ENCODE results near the gene MRPS7.
"Not testable (repeated sequence)": the region's sequence is repeated elsewhere in the genome, so short reads cannot be mapped to it uniquely, and the experiment has no call there.

MRPS7 gene

DNA sequence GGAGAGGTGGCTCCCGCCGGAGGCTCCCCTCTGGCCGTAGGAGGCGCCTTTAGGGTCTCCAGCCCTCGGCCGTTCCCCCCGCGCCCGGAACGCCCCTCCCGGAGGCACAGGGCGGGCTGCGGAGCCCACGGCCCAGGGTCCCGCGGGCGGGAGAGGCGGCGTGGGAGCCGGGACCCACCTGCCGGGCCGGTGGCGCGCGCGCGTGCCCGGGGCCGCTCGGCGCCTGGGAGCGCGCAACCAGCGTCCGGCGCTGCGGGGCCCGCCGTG, 9.2 kb downstream of the MRPS7 start, which contains the start of gene MIF4GD:
Gene MIF4GD (minus strand): TSS at position 266 of the 267 bp plus-strand sequence. CDS start 1,036 bp downstream, outside the sequence.
- DNase-seq (ENCODE audit: low read depth in 2 of 2, low spot score in 1 of 2), result no peak

DNA sequence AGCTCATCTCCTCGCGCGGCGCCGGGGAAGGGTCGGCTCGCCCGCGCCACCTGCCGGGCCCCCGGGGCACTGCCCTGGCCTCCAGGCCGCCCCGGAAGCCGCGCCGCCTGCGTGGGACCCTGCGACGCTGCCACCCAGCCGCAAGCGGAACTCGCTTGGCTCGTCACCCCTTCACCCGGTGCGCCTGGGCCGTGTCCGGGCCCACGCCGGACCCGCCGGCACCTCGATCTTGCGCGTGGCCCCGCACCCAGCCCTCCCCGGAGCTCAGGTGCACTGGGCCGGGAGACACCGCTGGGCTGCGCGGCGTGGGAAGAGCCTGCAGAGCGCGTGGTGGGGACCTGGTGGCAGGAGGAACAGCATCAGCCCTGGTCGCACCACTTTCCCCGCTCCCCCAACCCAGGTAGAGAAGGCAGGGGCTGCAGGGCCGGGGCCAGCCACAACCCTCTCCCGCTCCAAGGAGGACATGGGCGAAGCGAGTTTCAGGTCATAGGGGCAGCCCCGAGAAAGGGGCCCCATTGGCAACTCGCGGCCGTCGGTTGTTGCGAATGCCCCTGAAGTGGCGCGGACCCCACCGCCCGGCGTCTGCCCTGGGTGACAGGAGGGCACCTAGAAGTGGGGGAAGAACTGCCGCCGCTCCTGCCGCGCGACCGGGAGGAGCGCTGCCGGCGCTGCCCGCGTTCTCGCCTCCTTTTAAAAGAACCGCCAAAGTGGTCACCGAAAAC, 9.7 kb downstream of the MRPS7 start:
- DNase-seq (ENCODE audit: low read depth in 2 of 2, low spot score in 1 of 2), result peak; percentile 58 to 76

DNA sequence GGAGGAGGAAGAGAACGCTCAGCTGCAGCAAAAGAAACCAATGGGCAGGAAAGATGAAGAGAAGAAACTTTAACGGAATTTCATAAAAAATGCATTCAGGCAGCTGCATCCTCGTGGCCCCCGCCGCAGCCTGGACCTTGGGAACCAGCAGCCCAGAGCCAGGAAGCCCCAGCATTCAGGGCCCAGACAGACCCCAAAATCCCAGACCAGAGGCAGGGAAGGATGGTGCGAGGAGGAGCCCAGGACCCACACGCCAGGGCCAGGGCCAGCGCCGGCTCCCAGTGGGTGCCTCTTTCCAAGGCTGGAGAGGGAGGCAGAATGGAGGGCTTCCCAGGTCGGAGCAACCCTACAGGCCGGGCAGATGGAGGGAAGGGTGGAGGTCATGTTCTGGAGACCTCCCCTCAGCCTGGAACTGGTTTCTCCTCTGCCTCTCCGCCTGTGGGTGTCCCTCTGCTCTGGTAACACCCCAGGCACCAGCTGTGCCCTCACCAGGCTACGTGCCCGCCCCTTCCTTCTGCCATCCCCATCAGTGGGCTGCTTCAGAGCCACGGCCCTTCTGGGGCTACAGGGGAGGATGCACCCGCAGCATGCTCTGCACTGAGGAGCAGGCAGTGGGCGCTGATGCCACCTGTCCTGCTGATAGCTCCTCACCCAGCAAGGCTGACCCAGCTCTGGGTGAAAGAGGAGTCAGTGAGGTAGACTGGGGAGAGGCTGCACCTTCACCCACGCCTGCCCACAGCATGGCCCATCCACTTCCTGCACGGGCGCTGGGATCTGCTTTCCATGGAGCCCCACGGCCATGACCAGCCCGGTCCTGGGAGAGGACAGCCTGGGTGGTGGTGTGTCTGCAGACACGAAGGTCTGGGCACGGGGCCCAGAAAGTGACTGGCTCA, 10.5 kb downstream of the MRPS7 start:
- DNase-seq (ENCODE audit: low read depth in 2 of 2, low spot score in 1 of 2), result no peak

DNA sequence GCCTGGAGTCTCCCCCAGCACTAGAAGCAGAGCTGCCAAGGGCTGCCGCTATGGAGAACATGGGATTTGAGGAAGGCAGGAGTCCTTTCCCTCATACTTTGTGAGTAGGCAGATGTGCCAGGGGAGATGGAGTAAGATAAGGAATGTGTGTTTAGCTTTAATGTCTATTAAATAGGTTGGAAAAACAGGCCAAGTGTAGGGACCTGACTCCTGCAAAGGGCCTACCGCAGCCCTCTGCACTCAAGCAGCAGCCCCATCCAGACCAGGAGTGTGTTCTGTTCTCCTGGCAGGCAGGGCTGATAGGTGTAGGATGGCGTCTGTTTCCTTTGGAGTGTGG, 11.1 kb downstream of the MRPS7 start:
- DNase-seq (ENCODE audit: low read depth in 2 of 2, low spot score in 1 of 2), result no peak

DNA sequence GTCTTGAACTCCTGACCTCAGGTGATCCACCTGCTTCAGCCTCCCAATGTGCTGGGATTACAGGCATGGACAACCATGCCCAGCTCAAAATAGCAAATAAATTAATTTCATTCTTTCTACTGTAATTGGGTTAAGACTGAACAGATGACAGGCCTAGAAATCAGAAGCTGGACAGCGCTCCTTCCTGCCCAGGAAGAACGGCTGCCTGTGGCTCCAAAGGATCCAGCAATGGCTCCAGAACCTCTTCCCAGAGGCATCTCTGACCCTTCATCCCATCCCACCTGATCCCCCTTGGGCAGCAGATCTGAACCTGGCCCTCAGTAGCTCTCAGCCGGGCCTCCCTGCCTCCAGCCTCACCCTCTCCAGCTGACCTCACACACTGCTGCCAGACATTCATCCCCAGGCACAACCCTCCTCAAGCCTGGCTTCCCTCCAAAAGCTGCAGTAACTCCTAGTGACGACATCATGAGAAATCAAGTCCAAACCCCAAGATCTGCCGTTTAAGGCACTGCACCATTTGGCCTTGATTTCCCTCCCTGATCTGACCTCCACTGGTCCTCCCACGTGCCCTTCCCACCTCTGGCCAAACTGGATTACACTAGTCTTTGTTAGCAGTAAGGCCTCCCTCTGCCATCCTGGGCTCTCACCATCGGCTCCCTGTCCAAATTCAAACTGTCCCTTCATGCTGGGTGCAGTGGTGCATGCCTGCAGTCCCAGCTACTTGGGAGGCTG, 12.5 kb downstream of the MRPS7 start:
- no peak for DNase-seq (ENCODE audit: low read depth in 2 of 2, low spot score in 1 of 2)

DNA sequence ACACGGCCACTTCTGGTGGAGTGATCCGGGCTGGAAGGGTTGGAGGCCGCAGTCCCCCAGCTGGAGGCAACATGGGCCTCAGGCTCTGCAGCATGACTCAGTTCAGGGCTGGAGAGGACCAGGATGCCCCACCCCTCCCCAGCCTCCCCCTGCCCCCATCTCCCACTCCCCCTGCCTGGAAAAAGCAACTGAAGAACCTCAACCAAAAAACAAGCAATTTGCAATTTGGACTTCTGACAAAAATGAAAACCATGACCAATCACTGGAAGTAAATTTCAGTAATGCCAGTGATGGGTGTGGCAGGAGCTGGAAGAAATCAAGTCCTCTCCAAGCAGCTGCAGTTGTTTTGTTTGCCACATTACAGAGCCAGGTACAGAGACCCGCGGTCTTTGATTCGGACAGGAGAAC, 16.0 kb downstream of the MRPS7 start:
- DNase-seq (ENCODE audit: low read depth in 2 of 2, low spot score in 1 of 2), result no peak

DNA sequence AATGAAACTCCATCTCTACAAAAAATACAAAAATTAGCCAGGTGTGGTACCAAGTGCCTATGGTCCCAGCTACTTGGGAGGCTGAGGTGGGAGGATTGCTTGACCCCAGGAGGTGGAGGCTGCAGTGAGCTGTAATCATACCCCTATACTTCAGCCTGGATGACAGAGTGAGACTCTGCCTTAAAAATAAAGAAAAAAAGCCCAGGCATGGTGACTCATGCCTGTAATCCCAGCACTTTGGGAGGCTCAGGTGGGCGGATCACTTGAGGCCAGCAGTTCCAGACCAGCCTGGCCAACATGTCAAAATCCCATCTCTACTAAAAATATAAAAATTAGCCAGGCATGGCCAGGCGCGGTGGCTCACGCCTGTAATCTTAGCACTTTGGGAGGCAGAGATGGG, 18.5 kb downstream of the MRPS7 start:
- not testable (repeated sequence) for DNase-seq (ENCODE audit: low read depth in 2 of 2, low spot score in 1 of 2)

DNA sequence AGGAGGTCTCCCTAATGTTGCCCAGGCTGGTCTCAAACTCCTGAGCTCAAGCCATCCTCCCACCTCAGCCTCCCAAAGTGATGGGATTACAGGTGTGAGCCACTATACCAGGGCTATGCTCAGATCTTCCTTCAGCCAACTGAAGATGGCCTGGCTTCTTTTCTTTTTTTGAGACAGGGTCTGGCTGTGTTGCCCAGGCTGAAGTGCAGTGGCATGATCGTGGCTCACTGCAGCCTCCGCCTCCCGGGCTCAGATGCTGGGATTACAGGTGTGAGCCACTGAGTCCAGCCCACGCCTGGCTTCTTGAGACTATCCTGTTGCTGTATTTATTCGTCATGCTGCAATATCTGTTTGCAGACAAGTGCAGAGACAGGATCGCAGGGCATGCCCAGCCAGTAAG, 23.4 kb downstream of the MRPS7 start:
- DNase-seq (ENCODE audit: low read depth in 2 of 2, low spot score in 1 of 2), result no peak

DNA sequence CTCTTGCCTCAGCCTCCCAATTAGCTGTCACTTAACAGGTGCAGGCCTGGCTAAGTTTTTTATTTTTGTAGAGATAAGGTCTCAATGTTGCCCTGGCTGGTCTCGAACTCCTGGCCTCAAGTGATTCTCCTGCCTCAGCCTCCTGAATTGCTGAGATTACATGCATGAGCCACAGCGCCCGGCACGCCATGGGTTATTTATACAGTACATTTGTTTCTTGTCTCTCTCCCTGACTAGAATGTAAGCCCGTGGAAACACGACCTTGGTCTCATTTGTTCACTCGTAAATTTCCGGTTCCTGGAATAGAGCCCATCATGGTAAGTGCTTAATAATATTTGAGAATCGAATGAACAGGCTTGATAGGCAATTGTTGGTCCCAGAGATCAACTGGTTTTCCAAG, 25.5 kb downstream of the MRPS7 start:
- DNase-seq (ENCODE audit: low read depth in 2 of 2, low spot score in 1 of 2), result no peak

DNA sequence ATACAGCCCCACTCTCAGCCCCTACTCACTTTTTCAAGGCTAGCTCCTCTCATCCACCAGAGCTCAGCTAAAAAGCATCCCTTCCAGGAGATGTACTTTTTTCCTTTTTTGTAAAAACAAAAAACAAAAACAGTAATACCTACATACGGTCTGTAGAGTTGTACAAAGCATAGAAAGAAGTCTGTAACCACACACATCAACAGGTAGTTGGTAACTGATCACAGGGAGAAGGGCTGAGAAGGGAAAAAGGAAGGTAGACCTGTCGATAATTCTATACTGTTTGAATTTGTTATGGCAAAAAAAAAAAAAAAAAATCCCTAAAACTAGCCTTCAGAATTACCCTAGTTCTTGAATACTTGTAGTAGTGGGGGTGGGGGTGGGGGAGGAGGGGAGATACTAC, 26.7 kb downstream of the MRPS7 start:
- no peak for DNase-seq (ENCODE audit: low read depth in 2 of 2, low spot score in 1 of 2)

DNA sequence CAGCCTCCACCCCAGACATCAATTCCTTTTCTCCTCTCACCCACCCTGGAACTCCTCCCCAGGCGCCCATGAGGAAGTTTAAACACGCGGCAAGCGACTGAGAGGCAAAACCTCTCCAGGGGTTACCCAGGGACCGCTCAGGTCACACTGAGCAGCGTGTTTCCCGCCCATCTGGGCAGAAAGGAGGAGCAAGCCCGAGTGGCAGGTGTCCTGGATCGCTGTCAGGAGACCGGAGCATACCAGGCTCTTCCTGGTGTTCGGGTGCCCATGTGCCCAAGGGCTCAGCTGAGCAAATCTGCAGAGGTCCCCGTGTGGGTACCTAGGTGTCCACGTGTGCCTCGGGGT, 27.1 kb downstream of the MRPS7 start:
- peak in 1 of 2 donors; percentile 16 for DNase-seq (ENCODE audit: low read depth in 2 of 2, low spot score in 1 of 2)

DNA sequence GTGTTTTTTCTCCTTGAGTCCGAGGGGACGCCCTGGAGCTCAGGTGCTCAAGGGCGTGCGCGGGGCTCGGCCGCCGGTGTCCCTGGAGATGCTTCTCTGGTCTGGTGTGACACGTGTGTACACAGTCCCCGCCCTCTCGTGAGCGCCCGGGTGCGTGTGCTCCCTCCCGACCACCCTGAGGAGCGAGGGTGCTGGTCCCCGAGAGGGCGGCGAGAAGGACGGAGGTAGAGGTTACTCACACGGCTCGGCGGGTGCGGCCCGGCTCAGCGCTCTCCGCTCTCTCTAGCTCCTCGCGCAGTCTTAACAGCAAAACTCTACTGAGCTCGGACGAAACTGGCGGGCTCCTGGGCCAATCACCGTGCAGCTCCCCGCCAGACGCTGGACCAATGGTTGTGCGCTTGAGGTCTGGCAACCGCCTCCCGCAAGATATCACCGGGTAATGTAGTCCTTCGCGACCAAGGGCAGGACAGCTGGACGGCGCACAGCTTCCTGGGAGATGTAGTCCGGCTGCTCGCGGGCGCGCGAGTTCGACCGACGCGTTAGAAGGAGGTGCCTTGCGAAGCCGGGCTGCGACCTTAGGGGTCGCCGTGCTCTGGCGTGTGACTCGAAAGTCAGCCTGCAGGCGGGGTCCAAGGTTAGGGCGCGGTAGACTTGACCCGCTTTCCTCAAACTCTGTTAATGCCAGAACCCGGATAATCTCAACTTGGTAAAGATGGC, 27.6 kb downstream of the MRPS7 start, which contains the start of gene SLC25A19:
Gene SLC25A19 (minus strand): TSS at position 319 of the 717 bp plus-strand sequence. CDS start 2,669 bp downstream, outside the sequence.
- DNase-seq (ENCODE audit: low read depth in 2 of 2, low spot score in 1 of 2), result peak; percentile 92 to 95

DNA sequence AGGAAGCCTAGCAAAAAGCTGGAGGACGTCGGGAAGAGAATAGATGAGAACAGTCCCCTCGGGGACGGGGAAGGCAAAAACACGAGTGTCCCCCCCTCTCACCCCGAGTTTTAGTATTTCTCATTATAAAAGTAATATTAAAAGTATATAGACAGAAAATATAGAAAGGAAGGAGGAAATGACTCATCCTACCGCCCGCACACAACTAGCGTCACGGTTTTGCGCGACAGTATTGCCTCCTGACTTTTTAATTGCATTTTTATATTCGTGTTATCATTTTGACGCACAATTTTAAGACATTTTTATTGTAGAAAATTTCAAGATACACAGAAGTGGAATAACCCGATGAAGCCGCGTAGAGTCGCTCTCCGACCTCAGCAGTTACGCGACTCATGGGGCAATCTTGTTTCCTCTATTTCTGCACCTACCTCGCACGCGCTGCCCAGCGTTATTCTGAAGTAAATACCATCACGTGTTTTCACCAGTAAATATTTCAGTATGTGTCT, 28.2 kb downstream of the MRPS7 start:
- DNase-seq (ENCODE audit: low read depth in 2 of 2, low spot score in 1 of 2), result peak; percentile 43 to 48

DNA sequence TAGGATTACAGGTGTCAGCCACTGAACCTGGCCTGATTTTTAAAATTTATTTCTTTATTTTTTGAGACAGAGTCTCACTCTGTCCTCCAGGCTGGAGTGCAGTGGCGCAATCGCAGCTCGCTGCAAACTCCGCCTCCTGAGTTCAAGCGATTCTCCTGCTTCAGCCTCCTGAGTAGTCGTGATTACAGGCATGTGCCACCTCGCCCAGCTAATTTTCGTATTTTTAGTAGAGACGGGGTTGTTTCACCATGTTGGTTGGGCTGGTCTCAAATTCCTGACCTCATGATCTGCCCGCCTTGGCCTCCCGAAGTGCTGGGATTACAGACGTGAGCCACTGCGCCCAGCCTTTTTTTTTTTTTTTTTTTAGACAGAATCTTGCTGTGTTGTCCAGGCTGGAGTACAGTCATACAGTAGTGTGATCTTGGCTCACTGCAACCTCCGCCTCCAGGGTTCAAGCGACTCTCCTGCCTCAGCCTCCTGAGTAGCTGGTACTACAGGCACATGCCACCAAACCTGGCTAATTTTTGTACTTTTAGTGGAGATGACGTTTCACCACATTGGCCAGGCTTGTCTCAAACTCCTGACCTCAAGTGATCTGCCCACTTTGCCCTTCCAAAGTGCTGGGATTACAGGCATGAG, 31.2 kb downstream of the MRPS7 start:
- not testable (repeated sequence) for DNase-seq (ENCODE audit: low read depth in 2 of 2, low spot score in 1 of 2)

DNA sequence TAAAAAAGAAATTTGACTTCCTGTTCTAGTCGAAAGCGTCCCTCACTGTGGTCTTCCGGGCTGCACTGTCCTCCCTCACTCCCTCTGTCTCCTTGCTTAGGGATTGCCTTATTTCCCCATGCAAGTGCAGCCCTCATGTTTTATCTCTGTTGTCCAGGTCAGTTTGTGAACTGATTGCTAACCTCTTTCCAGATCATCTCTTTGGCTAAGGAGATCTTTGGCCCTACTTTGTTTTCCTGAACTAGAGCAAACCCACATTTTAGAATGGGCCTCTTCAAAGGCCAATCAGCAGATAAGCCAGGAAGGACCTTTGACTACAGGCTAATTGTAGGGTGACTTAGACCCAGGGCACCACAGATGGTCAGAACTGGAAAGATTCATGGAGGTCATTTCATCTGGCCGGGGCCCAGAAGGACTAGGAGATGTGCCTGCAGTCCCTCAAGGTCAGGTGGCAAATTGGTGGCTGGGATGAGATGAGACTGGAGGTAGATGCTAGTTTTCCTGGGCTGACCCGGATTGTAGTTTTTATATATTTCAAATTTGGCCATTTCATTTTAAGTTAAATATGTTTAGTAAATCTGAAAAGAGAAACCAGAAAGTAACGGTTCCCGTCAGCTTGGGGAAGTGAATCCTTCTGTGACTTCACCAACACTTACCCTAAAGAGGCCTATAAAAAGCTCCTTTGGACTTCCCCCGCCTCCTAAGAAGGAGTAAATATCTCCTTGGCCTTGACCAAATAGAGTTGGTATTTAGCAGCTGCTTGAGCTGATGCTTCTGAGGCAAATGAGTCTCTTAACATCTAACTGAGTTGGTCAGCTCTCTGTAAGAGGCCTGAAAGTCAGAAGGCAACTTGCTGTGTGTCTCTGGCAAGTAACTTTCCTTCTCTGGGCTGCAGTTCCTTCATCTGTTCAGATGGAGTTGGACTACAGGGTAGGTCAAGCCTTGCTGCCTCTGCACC, 33.8 kb downstream of the MRPS7 start:
- no peak for DNase-seq (ENCODE audit: low read depth in 2 of 2, low spot score in 1 of 2)

DNA sequence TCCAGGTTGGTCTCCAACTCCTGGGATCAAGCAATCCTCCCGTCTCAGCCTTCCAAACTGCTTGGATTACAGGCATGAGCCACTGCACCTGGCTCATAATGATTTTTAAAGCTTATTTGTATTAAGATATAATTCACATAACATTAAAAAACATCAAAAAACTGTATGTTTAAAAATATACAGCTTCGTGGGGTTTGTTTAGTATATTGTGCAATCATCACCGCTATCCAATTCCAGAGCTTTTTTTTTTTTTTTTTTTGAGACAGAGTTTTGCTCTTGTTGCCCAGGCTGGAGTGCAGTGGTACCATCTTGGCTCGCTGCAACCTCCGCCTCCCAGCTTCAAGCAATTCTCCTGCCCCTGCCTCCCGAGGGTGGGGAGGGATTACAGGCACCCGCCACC, 38.6 kb downstream of the MRPS7 start:
- DNase-seq (ENCODE audit: low read depth in 2 of 2, low spot score in 1 of 2), result no peak

DNA sequence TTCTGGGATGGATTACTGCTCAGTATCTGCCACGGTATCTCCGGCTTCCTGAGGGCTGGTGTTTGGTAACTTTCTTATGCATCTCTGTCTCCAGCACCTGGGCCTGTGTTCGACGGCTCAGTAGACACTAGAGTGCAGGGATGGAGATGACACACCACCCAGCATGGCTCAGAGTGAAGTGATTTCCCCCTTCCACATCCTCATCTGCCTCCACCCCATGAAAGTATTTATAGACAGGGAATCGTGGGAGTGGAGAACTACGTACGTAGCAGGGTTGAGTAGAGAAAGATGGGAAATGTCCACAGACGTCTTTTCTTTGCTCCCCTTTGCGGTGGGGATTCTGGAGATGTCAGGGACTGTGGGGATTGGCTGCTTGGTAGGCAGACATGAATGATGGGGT, 39.4 kb downstream of the MRPS7 start:
- DNase-seq (ENCODE audit: low read depth in 2 of 2, low spot score in 1 of 2), result no peak

DNA sequence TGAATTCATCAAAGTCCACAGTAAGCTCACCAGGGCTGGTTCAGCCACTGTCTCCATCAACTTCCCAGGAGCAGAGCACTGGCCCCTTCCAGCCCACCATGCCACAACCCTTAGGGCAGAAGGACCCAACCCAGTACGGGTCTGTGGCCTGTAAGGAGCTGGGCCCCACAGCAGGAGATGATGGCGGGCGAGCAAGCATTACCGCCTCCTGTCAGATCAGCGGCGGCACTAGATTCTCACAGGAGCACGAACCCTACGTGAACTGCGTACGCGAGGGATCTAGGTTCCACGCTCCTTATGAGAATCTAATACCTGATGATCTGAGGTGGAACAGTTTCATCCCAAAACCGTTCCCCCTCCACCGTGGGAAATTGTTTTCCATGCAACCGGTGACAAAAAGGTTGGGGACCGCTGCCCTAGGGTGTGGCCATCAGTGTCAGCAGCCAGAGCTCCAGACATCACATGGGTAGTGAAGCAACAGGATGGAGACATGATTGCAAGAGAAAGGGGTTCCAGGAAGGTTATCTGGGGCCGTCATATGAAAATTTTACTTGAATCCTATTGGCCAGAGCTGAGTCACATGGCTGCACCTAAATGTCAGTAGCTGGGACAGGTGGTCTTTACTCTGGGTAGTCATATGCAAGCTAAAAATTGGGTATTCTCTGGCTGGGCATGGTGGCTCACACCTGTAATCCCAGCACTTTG, 40.0 kb downstream of the MRPS7 start:
- DNase-seq (ENCODE audit: low read depth in 2 of 2, low spot score in 1 of 2), result no peak
